GM18907 (cell line): ENCODE data around the gene PPM1H.
"Not testable (repeated sequence)": the region's sequence is repeated elsewhere in the genome, so short reads cannot be mapped to it uniquely, and the experiment has no call there.

Source experiments
- ATAC-seq: cut with Tn5 transposase; IDR thresholded peaks from one replicate; pipeline ENCODE4 v1.9.1; 2021; ENCODE audit warnings: mild to moderate bottlenecking, moderate library complexity; ENCODE audit not compliant: unreplicated experiment

Gene PPM1H

DNA sequence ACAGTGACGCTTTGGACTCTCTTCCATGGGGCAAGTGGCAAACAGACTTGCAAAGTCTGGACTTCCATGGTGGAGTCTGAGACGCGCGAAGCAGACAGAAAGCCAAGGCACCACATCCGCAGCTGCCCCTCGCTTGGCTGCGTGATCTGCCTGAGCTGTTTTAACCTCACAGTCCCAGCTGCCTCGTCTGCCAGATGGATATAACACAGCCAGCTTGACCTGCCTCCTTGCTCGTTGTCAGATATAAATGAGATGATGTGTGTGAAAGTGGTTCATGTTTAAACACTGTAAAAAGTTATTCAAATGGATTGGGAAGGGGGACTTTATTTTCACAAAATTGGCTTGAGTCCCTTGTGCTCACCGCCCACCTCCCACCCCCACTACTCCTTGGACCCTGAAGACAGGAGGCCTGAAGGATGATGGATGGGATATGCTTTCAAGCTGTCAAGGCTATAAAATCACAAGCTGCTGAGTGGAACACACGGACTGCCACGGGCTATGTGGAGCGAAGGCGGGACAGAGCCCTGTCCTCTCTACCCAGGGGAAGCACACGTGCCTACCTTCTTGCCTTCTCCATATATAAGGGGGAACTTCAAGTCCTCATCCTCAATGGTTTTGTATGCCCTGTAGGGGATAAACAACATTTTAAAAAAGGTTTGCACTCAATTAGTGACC lies 241.4 kb downstream of the PPM1H start:
- no peak for ATAC-seq

DNA sequence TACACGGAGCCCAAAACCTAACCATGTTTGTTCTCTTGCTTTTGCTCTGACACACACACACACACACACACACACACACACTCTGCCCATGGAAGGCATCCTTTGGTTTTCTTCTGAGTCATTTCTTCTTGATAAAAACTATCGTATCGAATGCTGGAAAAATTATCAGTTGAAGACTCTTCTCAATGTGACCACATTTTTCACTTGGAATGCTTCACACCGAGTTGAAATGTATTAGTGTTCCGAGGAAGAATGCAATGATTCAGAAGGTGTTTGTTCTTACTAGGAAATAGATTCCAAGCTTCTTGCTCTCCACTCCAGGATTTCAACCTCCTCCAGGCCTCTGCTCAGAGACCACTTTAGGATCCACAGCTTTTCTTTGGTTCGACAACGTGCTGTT lies 242.1 kb downstream of the PPM1H start:
- no peak for ATAC-seq

DNA sequence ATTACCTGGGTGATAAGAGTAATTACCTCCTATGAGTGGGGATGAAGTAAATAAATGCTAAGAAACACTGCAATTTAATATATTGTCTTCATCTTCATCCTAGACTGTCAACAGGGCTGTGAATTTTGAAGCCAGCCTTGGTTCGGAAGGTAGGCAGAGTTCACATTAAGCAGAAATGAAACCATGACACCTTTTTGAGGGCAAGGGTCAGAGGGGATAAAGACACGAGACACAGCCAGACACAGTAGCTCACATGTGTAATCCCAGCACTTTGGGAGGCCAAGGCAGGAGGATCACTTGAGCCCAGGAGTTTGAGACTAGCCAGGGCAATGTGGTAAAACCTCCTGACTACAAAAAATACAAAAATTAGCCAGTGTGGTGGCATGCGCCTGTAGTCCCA lies 243.6 kb downstream of the PPM1H start:
- ATAC-seq = no peak

GRCh38 chr12:62689042-62689839 lies 245.7 kb downstream of the PPM1H start:
- ATAC-seq = no peak

DNA sequence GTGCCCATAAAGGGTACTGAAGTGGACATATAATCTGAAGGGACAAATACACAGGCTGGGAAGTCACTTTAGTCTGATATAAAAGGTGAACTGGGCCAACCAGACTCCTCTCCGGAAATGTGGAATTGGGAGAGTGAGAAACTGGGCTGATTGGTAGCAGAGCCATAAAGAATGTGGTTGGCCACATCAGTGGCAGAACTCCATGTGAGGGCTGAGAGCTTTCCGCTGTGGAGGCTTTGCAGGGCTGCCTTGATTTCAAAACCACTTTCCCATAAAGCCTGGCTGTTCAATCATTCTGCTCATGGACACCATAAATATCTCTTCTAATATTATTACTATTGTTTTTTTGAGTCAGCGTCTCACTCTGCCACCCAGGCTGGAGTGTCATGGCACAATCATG lies 248.0 kb downstream of the PPM1H start:
- ATAC-seq = no peak

DNA sequence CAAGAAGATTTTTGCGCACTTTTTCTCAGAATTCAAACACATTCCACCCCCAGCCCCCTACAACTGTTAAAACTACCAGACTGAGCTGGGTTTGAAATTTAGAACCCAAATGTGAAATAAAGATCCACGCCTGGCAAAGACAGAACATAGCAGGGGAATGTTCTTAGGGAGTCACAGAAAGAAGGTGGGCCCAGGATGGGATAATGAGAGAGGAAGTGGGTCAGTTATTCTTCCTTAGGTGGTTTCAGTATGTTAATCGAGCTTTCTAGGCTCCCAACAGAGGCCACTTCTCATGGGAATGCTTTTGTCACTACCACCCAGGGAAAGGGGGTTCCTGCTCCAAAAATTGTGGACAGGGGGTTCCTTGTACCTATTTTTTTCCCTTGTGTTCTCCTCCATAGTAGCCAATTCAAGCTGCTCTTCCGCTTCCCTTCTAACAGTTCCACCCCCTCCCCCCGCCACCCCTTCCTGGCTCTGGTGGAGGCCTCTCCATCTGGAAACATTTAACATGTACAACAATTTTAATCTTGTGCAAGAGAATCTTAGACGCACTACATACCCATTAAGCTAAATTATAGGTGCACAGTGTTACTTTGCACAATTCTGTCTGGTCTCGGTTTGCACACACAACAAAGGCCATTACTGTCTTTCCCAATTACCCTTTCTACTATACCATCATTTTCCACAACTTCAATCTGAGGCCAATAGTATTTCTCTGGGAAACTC lies 250.2 kb downstream of the PPM1H start:
- no peak for ATAC-seq

DNA sequence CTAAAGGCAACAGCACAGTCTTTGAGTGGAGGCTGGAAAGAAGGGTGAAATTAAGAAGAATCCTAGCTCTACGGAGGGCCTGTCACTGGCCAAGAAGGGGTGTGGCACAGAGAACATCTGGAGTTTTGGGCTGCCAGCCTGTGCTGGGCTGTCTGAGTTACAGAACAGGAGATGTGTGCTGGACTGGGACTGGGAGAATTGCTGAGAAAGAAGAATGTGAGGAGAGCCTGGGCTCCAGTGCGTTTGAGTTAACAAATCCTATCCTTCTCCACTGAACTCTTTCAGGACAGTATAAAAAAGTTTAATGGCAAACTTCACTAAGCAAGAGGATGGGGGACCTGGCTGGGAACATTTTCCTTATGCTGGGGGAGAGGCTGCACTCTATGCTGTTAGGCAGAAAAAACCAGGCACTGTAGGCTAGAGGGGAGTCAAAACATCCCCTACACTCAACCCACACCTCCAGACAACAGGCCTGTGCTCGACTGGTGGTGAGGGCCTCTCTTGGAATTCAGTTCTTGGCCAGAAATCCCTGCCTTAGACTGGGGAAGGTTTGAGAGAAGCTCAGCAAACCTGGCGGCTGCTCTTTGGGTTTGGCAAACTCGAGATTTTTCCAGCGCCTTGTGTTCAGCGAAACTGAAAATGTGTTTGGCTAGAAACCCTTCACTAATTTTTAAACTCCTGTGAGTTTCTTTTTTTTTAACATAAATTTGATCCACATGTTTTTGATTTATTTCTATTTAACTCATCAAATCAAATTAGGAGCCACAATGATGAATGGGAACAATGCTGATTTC lies 251.0 kb downstream of the PPM1H start:
- ATAC-seq = no peak

DNA sequence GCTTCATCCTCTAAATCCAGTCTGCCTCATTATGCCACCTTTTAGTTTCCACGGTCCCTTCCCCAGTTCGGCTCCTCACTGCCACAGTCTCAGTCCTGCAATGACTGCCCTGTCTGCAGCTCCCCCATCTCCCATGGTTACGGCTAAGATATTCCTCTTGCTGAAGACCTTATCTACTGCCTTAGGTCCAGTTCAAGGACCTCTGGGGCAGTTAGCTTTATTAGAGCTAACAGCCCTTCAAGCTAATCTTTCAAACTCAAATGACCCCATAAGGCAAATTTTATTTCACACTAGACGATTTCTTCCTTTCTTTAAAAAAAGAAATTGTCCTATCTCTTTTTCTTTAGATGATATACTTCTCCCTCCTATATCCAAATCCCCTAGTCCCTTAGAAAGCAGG lies 253.6 kb downstream of the PPM1H start:
- no peak for ATAC-seq

- no peak for ATAC-seq
Measured at GRCh38 chr12:62679608-62680007, 255.3 kb downstream of the PPM1H start.

GRCh38 chr12:62677355-62677754 lies 257.6 kb downstream of the PPM1H start:
- ATAC-seq = no peak

DNA sequence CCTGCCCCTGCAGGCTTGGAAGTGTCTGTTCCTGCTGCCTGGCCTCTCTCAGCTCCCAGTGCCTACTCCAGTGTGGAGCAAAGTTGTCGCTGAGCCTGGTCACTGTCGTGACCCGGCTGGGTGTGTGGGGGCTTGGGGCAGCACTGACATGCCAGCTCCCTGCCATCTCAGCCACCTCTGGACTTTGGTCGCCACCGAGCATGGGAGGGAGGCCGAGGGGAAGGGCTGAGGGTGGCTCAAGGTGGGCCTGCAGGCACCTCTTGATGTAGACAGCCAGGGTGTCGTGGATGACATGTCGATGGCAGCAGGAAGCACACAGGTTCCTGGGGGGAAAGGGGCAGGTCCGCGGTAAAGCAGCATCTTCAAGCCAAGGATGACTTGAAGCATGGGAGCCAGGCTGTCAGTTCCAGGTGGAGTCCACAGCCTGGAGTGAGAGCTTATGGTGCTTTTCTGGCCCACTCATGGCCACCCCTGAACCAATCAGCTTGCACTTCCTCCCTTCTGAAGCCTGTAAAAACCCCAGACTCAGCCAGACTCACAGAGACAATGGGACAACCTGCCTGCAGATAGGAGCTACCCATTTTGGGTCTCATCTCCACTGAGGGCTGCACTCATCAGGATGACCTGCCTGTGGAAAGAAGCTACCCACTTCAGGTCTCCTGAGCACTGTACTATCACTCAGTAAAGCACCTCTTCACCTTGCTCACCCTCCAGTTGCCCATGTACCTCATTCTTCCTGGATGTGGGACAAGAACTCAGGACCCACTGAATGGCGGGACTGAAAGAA lies 258.2 kb downstream of the PPM1H start:
- no peak for ATAC-seq

GRCh38 chr12:62673028-62673815 lies 261.7 kb downstream of the PPM1H start:
- ATAC-seq = no peak

DNA sequence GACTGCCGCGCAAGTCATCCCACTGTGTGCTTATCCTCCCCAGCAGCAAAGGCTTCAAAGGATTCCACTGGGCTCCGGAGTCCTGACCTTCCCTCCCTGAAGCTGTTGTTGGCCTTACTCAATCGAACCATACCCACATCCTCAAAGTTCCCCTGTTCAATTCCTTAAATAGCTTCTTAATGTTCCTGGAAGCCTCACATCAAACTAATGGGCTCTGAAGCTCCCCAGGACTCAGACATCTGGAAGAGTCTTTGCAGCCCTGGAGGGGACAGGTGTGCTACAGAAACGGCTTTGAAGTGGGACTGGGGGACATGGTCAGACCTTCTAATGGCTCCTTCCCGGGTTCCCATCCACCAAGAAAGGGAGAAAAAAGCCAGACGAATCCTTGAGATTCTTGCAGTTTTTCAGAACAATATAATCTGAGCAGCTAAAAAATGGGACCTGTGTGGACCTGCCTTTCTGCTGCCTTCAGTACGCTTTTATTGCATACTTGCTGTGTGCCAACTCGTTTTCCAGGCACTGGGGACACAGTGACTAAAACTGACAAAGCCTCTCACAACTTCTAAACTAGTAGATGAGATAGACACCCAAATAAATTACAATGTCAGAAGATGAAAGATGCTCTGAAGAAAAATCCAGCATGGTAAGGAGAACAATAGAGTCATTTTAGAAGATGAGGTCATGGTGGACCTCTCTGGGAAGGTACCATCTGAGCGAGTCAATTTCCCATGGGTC lies 263.8 kb downstream of the PPM1H start:
- no peak for ATAC-seq

DNA sequence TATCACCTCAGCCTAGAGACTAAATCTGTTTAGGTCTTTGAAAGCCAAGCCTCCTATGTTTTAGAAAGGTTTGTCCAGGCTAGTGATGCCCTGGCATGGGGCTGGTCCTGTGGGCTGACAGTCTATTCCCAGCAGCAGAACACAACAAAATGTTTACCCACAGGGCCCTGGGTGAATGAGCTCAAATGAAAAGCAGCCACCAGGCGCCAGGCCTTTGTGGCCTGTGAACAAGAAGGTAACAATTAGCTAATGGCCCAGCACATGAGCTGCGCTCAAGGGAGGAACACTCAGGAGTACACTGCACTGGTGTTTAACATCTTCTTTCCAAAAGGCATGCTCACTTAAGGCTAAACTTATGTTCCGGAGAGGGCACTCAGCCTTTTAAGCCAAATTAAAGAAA lies 266.2 kb downstream of the PPM1H start:
- no peak for ATAC-seq

DNA sequence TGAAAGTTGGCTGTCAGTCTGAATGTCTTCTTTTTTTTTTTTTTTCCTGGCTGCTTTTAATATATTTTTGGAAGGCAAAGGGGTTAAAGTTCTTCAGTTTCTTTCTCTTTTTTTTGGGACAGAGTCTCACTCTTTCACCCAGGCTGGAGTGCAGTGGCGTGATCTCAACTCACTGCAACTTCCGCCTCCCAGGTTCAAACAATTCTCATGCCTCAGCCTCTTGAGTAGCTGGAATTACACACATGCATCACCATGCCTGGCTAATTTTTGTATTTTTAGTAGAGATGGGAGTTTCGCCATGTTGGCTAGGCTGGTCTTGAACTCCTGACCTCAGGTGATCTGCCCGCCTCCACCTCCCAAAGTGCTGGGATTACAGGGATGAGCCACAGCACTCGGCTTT lies 270.0 kb downstream of the PPM1H start:
- not testable (repeated sequence) for ATAC-seq

GRCh38 chr12:62660756-62661155 lies 274.2 kb downstream of the PPM1H start:
- no peak for ATAC-seq

DNA sequence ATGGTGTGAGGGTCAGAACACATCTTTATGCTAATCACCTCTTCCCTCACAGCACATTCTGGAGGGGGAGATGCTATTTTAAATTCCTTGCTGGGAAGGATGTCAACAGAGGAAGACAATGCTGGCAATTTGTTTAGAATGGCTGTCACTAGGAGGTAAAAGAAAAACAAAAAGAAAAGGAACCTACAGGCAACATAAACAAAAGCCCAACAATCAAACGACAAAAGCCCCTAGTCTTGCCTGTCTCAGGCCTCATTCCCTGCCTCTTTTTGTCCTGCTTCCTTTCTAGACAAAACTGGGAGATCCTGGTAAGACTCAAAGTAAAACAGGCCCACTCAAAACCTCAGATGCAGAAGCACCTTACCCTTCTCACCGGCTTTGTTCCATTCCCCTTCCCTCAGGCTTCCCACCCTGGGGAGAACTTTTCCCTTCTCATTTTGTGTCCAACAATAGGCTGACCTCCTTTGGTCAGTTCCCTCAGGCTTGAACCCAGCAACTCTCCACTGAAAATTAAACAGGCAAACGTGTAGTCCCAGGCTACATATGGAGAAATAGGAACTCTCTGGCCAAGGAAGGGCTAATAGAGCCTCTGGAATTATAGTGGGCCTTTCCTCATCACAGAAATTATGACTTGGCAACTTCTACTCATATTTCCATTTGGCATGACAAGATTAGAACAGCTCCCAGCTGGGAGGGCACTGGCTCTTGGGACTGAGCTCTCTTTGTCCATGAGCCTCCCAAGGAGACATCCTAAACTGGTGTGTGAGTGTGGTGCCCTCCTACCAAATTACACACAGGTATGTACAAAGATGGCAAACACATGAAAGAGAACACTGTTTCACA lies 275.3 kb downstream of the PPM1H start:
- ATAC-seq = no peak

DNA sequence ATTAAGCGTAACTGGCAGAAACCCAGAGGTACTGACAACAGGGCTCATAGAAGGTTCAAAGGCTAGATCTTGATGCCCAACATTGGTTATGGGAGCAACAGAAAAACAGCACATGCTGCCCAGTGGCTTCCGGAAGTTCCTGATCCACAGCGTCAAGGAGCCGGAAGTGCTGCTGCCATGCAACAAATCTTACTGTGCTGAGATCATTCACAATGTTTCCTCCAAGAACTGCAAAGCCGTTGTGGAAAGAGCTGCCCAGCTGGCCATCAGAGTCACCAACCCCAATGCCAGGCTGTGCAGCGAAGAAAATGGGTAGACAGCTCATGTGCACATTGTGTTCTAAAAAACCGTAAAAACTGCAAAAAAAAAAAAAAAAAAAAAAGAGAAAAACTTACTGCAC lies 276.0 kb downstream of the PPM1H start:
- no peak for ATAC-seq
